Kidney epithelial cell (primary cell): ENCODE data around the gene ALKBH8. TPM values are rescaled to one million over a fixed set of nuclear protein-coding genes. Genes with fewer than 3 reads are reported as not detected.

Experiments
- DNase-seq: peaks from one replicate; pipeline ENCODE4 v3.0.0-alpha.2; 2010; ENCODE audit warnings: low read depth
- H3K27me3 ChIP-seq: 2 replicates; pipeline ENCODE4 v1.6.0; 2011; ENCODE audit warnings: low read length; ENCODE audit not compliant: control insufficient read depth, insufficient read depth
- H3K36me3 ChIP-seq: 2 replicates; pipeline ENCODE4 v1.5.1; 2011; ENCODE audit warnings: low read length; ENCODE audit not compliant: control insufficient read depth, insufficient read depth
- H3K4me3 ChIP-seq: 2 replicates; pipeline ENCODE4 v1.5.1; 2011; ENCODE audit warnings: low read depth, mild to moderate bottlenecking, control low read depth, low read length
- CTCF ChIP-seq: IDR thresholded peaks from 2 replicates; pipeline ENCODE4 v1.5.1; 2011; ENCODE audit warnings: mild to moderate bottlenecking, moderate library complexity, low read length, control low read depth, inconsistent platforms; ENCODE audit not compliant: insufficient read depth, poor library complexity, severe bottlenecking
- total RNA-seq: library from RNA; depleted of rRNA; stranded (reverse); fragments of >200 nt; gene quantifications from 2 replicates; pipeline ENCODE4 v1.2.3, GENCODE V29; 2015

Gene ALKBH8
- 7.1 and 7.2 TPM in 2 replicates for total RNA-seq

GRCh38 chr11:107565219-107565937 is at the start of gene ALKBH8:
TSS of gene ALKBH8 (minus strand) at chr11:107565735. CDS start at chr11:107560893, 4,842 bp downstream.
- H3K36me3 ChIP-seq: no peaks in the 10 kb centered on the region
- peak within 1 kb of the TSS; percentile 68 for H3K4me3 ChIP-seq
- no peak for TF ChIP-seq CTCF
- no peak for DNase-seq
- no peaks in the 10 kb centered on the region for H3K27me3 ChIP-seq

GRCh38 chr11:107612445-107612844 is 46.9 kb upstream of the ALKBH8 start:
- Histone ChIP-seq H3K27me3 (no peaks in the 10 kb centered on the region), H3K4me3 (no peak overlapping the region), H3K36me3 (no peaks in the 10 kb centered on the region)
- no peak for TF ChIP-seq CTCF
- DNase-seq: no peak

GRCh38 chr11:107609400-107610218 is 44.1 kb upstream of the ALKBH8 start:
- DNase-seq: no peak
- H3K36me3 ChIP-seq: no peaks in the 10 kb centered on the region
- H3K4me3 ChIP-seq: no peak overlapping the region
- TF ChIP-seq CTCF: no peak
- H3K27me3 ChIP-seq: no peaks in the 10 kb centered on the region

- Histone ChIP-seq H3K4me3 (no peak overlapping the region), H3K36me3 (no peaks in the 10 kb centered on the region), H3K27me3 (no peaks in the 10 kb centered on the region)
- no peak for DNase-seq
- TF ChIP-seq CTCF: no peak
Measured at GRCh38 chr11:107608809-107609208, 43.3 kb upstream of the ALKBH8 start.

GRCh38 chr11:107606141-107606540 is 40.6 kb upstream of the ALKBH8 start:
- no peak overlapping the region for H3K4me3 ChIP-seq
- no peaks in the 10 kb centered on the region for H3K27me3 ChIP-seq
- no peak for DNase-seq
- no peaks in the 10 kb centered on the region for H3K36me3 ChIP-seq
- peak; percentile 20 for TF ChIP-seq CTCF
